Heart left ventricle (tissue), 13 donors: ENCODE data around the gene NOS2.

Experiments used
- CTCF ChIP-seq, 12 donors: fragments of 200-600 bp; sonication (generic) in 4 of 12; IDR thresholded peaks; one replicate each; pipeline versions ENCODE4 v1.5.0 to v1.8.0; 2018 to 2022; ENCODE audit warnings: antibody characterized with exemption in 12 of 12, mild to moderate bottlenecking in 5 of 12
- POLR2A ChIP-seq, 2 donors: fragments of 450-650 bp; IDR thresholded peaks; one replicate each; pipeline ENCODE4 v1.6.1; 2017; ENCODE audit warnings: antibody characterized with exemption in 2 of 2, mild to moderate bottlenecking in 2 of 2, moderate library complexity in 2 of 2
- donor health status: ischemic (EF 13 %, LVEDD 7.1; RV severe dilation, severe dysfunction).
- donor health status: DM: no; HTN: yes; CAD: no.
- donor health status: DM: no; HTN: no; CAD: no.
- donor health status: ischemic (EF 25% LVEDD 6.9; RV normal size, moderate dysfunction).
- donor health status: ischemic (EF 25% LVEDD 5.7; RV mildly dilated, moderate dysfunction).
- donor health status: ischemic (EF 35%, LVEDD 5.7; RV mildly dilated, moderate dysfunction).
- donor health status: nonischemic (EF 11% LVEDD 7.7; RV severe dilation, severe dysfunction).
- donor health status: DM: yes; HTN: yes; CAD: no.
- donor health status: PGD.
- donor health status: ischemic (EF 29% LVEDD 5.4; RV normal size, mild dysfunction).
- donor health status: nonischemic (EF 23%, LVEDD 6.1; RV moderate dilation, normal function).

- TF ChIP-seq CTCF (IDR thresholded peaks at IDR 0.05), result no peak
- TF ChIP-seq POLR2A (IDR thresholded peaks at IDR 0.05), result no peak
These were observed 23.3 kb downstream of the NOS2 start for GRCh38 chr17:27776882-27777624.
